GM23338 (cell line): ENCODE measurements around the gene HS6ST1. TPM values are rescaled to one million over a fixed set of nuclear protein-coding genes. Genes with fewer than 3 reads are reported as not detected.

Experiments used
- CREB1 ChIP-seq: fragments of 250-450 bp; sonication (Bioruptor Pico); IDR thresholded peaks from 2 replicates; pipeline ENCODE4 v1.5.0; 2020; ENCODE audit warnings: low read depth, mild to moderate bottlenecking, moderate library complexity
- CTCF ChIP-seq, 2 experiments: fragments of 200-600 bp in 1 of 2; sonication (generic) in 1 of 2; conservative IDR thresholded peaks; 2 replicates each; pipeline versions ENCODE4 v1.5.1 to v1.6.1; 2016 to 2017; ENCODE audit warnings: antibody characterized with exemption in 2 of 2, low read depth in 2 of 2, mild to moderate bottlenecking in 2 of 2, moderate library complexity in 1 of 2
- EZH2 ChIP-seq: fragments of 200-600 bp; sonication (generic); IDR thresholded peaks from one replicate; pipeline ENCODE4 v1.8.0; 2017; ENCODE audit warnings: antibody characterized with exemption, mild to moderate bottlenecking, low read depth; ENCODE audit not compliant: unreplicated experiment
- EZH2phosphoT487 ChIP-seq: fragments of 200-600 bp; sonication (generic); IDR thresholded peaks from one replicate; pipeline ENCODE4 v1.8.1; 2018; ENCODE audit warnings: antibody characterized with exemption; ENCODE audit not compliant: unreplicated experiment
- JUNB ChIP-seq: IDR thresholded peaks from one replicate; pipeline ENCODE4 v1.6.1; 2016; ENCODE audit warnings: antibody characterized with exemption; ENCODE audit not compliant: unreplicated experiment
- POLR2AphosphoS5 ChIP-seq: IDR thresholded peaks from 2 replicates; pipeline ENCODE4 v1.6.1; 2016; ENCODE audit warnings: antibody characterized with exemption, low read depth
- STAT1 ChIP-seq: IDR thresholded peaks from one replicate; pipeline ENCODE4 v1.6.1; 2016; ENCODE audit warnings: antibody characterized with exemption; ENCODE audit not compliant: unreplicated experiment
- ZNF114 ChIP-seq: fragments of 250-450 bp; sonication (Bioruptor Pico); IDR thresholded peaks from 2 replicates; pipeline ENCODE4 v1.5.0; 2020; ENCODE audit warnings: mild to moderate bottlenecking, moderate library complexity
- polyA plus RNA-seq: library from polyadenylated mRNA; unstranded; fragments of >200 nt; fragmentation: Nextera tagmentation; extraction: Ambion mirVana; gene quantifications from 2 replicates; pipeline ENCODE4 v1.2.1, GENCODE V29; 2016
- total RNA-seq: library from RNA; depleted of rRNA; stranded (reverse); fragments of >200 nt; shearing (Covaris generic); gene quantifications from 2 replicates; pipeline ENCODE4 v1.2.3, GENCODE V29; 2014
- TF ChIP-seq, protein P1 (sequence below): fragments of 250-450 bp; sonication (Bioruptor Pico); IDR thresholded peaks from 2 replicates; pipeline ENCODE4 v1.5.0; 2020; ENCODE audit warnings: mild to moderate bottlenecking, moderate library complexity

Gene HS6ST1
- total and polyA plus RNA-seq, 2 experiments from 2014 or later = 21.1 to 106 TPM

DNA sequence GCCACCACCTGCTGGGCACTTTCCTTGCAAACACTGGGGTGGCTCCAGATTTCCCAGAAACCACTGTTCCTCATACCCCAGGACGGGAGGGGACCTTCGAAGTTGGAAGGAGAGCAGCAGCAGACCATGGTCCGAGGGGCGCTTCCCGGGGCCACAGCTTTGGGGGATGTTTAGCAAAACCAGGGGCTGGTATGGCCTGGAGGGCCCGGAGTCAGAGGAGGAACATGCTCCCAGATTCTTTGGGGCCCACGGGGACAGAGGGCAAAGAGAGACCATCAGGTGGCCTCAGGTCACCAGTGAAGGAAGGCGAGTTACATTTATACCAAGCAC, 25.3 kb downstream of the HS6ST1 start (continued):
- TF ChIP-seq, protein P1, sequence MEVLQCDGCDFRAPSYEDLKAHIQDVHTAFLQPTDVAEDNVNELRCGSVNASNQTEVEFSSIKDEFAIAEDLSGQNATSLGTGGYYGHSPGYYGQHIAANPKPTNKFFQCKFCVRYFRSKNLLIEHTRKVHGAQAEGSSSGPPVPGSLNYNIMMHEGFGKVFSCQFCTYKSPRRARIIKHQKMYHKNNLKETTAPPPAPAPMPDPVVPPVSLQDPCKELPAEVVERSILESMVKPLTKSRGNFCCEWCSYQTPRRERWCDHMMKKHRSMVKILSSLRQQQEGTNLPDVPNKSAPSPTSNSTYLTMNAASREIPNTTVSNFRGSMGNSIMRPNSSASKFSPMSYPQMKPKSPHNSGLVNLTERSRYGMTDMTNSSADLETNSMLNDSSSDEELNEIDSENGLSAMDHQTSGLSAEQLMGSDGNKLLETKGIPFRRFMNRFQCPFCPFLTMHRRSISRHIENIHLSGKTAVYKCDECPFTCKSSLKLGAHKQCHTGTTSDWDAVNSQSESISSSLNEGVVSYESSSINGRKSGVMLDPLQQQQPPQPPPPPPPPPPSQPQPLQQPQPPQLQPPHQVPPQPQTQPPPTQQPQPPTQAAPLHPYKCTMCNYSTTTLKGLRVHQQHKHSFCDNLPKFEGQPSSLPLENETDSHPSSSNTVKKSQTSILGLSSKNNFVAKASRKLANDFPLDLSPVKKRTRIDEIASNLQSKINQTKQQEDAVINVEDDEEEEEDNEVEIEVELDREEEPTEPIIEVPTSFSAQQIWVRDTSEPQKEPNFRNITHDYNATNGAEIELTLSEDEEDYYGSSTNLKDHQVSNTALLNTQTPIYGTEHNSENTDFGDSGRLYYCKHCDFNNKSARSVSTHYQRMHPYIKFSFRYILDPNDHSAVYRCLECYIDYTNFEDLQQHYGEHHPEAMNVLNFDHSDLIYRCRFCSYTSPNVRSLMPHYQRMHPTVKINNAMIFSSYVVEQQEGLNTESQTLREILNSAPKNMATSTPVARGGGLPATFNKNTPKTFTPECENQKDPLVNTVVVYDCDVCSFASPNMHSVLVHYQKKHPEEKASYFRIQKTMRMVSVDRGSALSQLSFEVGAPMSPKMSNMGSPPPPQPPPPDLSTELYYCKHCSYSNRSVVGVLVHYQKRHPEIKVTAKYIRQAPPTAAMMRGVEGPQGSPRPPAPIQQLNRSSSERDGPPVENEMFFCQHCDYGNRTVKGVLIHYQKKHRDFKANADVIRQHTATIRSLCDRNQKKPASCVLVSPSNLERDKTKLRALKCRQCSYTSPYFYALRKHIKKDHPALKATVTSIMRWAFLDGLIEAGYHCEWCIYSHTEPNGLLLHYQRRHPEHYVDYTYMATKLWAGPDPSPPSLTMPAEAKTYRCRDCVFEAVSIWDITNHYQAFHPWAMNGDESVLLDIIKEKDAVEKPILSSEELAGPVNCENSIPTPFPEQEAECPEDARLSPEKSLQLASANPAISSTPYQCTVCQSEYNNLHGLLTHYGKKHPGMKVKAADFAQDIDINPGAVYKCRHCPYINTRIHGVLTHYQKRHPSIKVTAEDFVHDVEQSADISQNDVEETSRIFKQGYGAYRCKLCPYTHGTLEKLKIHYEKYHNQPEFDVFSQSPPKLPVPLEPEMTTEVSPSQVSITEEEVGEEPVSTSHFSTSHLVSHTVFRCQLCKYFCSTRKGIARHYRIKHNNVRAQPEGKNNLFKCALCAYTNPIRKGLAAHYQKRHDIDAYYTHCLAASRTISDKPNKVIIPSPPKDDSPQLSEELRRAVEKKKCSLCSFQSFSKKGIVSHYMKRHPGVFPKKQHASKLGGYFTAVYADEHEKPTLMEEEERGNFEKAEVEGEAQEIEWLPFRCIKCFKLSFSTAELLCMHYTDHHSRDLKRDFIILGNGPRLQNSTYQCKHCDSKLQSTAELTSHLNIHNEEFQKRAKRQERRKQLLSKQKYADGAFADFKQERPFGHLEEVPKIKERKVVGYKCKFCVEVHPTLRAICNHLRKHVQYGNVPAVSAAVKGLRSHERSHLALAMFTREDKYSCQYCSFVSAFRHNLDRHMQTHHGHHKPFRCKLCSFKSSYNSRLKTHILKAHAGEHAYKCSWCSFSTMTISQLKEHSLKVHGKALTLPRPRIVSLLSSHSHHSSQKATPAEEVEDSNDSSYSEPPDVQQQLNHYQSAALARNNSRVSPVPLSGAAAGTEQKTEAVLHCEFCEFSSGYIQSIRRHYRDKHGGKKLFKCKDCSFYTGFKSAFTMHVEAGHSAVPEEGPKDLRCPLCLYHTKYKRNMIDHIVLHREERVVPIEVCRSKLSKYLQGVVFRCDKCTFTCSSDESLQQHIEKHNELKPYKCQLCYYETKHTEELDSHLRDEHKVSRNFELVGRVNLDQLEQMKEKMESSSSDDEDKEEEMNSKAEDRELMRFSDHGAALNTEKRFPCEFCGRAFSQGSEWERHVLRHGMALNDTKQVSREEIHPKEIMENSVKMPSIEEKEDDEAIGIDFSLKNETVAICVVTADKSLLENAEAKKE (CRISPR knock-in tag) = no peak
- no peak for TF ChIP-seq POLR2AphosphoS5
- TF ChIP-seq EZH2phosphoT487 = no peak
- no peak for TF ChIP-seq CREB1 (CRISPR knock-in tag)
- no peak for TF ChIP-seq JUNB
- no peak for TF ChIP-seq STAT1
- TF ChIP-seq CTCF (conservative IDR thresholded peaks at IDR 0.05; ENCODE audit: low read depth in 2 of 2) = no peak
- TF ChIP-seq EZH2 = no peak
- no peak for TF ChIP-seq ZNF114 (CRISPR knock-in tag)
